ENCODE data around the gene RASGEF1C. TPM values are rescaled to one million over a fixed set of nuclear protein-coding genes. Genes with fewer than 3 reads are reported as not detected.
"Not testable (repeated sequence)": the region's sequence is repeated elsewhere in the genome, so short reads cannot be mapped to it uniquely, and the experiment has no call there.

RASGEF1C gene
- total RNA-seq, 1 donor from 2014 or later, result not detected

DNA sequence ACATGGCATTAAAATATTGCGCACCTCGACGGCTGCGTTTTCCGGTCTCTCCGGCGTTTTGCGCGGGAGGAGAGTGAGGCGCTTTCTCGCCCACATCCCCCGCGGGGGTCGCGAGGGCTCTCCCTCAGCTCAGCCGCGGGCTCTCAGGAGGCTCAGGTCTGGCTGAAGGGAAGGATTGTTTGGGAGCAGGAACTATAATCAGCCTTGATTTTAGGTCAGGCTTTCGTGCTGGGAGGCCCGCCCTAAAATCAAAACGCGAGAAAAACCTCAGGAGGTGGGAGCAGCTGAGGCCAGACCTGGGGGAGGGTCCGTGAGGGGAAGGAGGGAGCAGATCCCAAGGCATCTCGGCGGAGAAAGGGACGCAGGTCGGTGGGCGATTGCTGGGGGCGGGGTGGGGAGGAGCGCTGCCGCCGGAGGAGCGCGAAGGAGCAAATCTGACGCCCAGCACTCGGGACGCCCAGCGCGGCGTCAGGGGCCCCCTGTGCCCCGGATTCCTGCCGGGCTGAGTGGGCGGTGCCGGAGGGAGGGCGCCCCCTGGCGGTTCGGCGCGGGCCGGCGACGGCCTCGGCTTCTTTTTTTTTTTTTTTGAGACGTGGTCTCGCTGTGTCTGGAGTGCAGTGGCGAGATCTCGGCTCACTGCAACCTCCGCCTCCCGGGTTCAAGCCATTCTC is 118.8 kb downstream of the RASGEF1C start:
- Histone ChIP-seq H3K27ac (peak overlapping the region; percentile 79), H3K9me3 (no peaks in the 10 kb centered on the region), H3K4me3 (peak overlapping the region; percentile 62), H3K27me3 (ENCODE audit: low read depth) (no peaks in the 10 kb centered on the region), H3K36me3 (no peaks in the 10 kb centered on the region), H3K4me1 (peaks cover 20% of the 10 kb centered on the region)
- peak; percentile 96 to 97 for ATAC-seq
- peak; percentile 86 for DNase-seq
- TF ChIP-seq, protein P1, sequence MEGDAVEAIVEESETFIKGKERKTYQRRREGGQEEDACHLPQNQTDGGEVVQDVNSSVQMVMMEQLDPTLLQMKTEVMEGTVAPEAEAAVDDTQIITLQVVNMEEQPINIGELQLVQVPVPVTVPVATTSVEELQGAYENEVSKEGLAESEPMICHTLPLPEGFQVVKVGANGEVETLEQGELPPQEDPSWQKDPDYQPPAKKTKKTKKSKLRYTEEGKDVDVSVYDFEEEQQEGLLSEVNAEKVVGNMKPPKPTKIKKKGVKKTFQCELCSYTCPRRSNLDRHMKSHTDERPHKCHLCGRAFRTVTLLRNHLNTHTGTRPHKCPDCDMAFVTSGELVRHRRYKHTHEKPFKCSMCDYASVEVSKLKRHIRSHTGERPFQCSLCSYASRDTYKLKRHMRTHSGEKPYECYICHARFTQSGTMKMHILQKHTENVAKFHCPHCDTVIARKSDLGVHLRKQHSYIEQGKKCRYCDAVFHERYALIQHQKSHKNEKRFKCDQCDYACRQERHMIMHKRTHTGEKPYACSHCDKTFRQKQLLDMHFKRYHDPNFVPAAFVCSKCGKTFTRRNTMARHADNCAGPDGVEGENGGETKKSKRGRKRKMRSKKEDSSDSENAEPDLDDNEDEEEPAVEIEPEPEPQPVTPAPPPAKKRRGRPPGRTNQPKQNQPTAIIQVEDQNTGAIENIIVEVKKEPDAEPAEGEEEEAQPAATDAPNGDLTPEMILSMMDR (IDR thresholded peaks at IDR 0.05), result peak; percentile 94
- intact Hi-C loops (cut with DNase I), result no loop called here

DNA sequence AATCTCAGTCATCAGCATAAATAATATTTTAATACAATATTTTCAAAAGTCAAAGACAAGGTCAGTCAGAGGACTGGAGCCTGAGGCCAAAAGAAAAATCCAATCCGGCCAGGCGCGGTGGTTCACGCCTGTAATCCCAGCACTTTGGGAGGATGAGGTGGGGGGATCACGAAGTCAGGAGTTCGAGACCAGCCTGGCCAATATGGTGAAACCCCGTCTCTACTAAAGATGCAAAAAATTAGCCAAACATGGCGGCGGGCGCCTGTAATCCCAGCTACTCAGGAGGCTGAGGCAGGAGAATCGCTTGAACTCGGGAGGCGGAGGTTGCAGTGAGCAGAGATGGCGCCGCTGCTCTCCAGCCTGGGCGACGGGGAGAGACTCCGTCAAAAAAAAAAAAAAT is 119.4 kb downstream of the RASGEF1C start:
- H3K9me3 ChIP-seq; intact Hi-C loops (cut with DNase I); DNase-seq; H3K27ac ChIP-seq; H3K27me3 ChIP-seq (ENCODE audit: low read depth); H3K36me3 ChIP-seq; ATAC-seq: not testable (repeated sequence)
- Histone ChIP-seq H3K4me3 (peak overlapping the region; percentile 62), H3K4me1 (peaks cover 23% of the 10 kb centered on the region)

DNA sequence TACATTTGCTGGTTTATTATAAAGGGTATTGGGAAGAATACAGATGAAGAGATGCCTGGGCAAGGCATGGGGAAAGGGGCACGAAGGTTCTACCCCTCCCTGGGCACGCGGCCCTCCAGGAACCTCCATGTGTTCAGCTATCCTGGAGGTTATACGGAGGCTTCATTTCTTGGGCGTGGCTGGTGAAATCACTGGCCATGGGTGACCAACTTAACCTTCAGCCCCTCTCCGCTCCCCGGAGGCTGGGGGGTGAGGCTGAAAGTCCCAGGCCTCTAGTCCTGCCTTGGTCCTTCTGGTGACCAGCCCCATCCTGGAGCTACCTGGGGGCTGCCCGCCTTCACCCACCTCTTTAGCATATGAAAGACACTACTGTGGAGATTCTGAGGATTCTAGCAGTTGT is 120.5 kb downstream of the RASGEF1C start:
- intact Hi-C loops (cut with DNase I), result no loop called here
- Histone ChIP-seq H3K4me1 (peaks cover 23% of the 10 kb centered on the region), H3K27me3 (ENCODE audit: low read depth) (no peaks in the 10 kb centered on the region), H3K9me3 (no peaks in the 10 kb centered on the region), H3K27ac (no peak overlapping the region), H3K4me3 (no peak overlapping the region), H3K36me3 (no peaks in the 10 kb centered on the region)
- DNase-seq, result no peak
- TF ChIP-seq, protein P1 (IDR thresholded peaks at IDR 0.05), result no peak
- ATAC-seq, result no peak

DNA sequence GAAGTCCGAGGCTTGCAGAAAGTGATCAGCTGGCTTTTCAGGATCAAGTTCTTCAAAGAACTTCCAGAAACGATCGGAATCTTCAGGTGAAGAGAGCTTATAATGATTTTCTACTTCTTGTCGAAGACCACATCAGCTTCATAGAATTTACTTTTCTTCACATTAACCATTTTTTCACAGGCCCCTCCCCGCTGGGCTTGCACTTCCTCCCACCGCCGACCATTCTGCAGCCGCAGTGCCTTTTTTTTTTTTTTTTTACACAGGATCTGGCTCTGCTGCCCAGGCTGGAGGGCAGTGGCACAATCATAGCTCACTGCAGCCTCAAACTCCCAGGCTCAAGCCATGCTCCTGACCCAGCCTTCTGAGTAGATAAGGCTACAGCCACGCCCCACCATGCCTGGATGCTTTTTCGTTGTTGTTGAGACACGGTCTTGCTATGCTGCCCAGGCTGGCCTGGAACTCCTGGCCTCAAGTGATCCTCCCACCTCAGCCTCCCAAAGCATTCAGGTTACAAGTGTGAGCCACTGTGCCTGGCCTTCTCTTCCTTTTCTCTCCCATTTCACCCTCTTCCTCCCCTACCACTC is 122.1 kb downstream of the RASGEF1C start:
- DNase-seq, result no peak
- intact Hi-C loops (cut with DNase I), result no loop called here

DNA sequence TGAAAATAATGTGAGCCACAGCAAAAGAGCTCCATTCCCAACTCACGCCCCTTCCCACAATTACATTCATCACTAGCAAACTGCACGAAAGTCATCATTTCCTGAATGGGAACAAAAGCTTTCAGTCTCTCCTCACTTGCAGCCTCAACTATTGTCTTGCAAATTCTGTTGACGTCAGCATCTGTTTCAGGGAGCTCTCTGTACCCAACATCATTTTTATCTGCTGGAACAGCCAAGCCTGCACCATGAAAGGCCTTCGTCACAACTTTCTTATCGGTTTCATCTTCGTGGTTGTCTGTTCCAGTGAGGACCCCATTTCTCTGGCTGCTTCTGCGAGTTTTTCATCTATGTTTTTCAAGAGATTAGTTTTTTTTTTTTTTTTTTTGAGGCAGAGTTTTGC is 123.2 kb downstream of the RASGEF1C start:
- ATAC-seq (no peak), DNase-seq (no peak)
- H3K36me3 ChIP-seq, result no peaks in the 10 kb centered on the region
- no peaks in the 10 kb centered on the region for H3K27me3 ChIP-seq (ENCODE audit: low read depth)
- intact Hi-C loops (cut with DNase I), result no loop called here
- peaks cover 13% of the 10 kb centered on the region for H3K4me1 ChIP-seq
- TF ChIP-seq, protein P1 (IDR thresholded peaks at IDR 0.05), result no peak
- H3K27ac ChIP-seq, result no peak overlapping the region
- no peaks in the 10 kb centered on the region for H3K9me3 ChIP-seq
- H3K4me3 ChIP-seq, result no peak overlapping the region

More for the DNA sequence above, 122.1 kb downstream of the RASGEF1C start:
- H3K36me3 ChIP-seq, result no peaks in the 10 kb centered on the region
- H3K27me3 ChIP-seq (ENCODE audit: low read depth), result no peaks in the 10 kb centered on the region
- no peaks in the 10 kb centered on the region for H3K9me3 ChIP-seq
- peaks cover 18% of the 10 kb centered on the region for H3K4me1 ChIP-seq
- no peak overlapping the region for H3K4me3 ChIP-seq
- no peak overlapping the region for H3K27ac ChIP-seq
- no peak for ATAC-seq
- TF ChIP-seq, protein P1 (IDR thresholded peaks at IDR 0.05), result no peak

Measured in lower lobe of right lung (tissue), 2 donors.